ENCODE results near the gene DMD. TPM values are rescaled to one million over a fixed set of nuclear protein-coding genes. Genes with fewer than 3 reads are reported as not detected.

The DMD gene
- total and polyA plus RNA-seq, 2 experiments from 2014 or later: 1.5 to 2.0 TPM

DNA sequence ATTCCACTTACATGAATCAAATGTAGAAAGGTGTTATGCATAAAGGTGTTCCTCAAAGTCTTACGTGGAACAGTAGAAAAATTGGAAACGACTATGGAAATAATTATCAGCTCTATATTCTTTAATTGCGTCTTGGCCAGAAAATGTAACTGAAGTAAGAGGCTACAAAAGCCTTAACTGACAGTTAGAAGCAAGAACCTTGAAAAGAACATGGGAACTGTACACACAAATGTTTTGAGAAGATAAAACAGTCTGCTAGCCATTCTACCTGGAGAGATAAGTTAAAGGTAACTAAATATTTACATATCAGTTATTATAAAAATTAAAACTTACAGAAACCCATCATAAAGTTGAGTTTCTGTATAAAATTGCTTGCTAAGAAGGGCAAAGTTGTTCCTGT is 1967.5 kb downstream of the DMD start:
- Histone ChIP-seq H3K9me2 (ENCODE audit: insufficient read depth) (no peaks in the 10 kb centered on the region), H3K9ac (no peak overlapping the region), H4K20me1 (ENCODE audit: insufficient read depth) (no peaks in the 10 kb centered on the region), H3K27ac (no peak overlapping the region), H2AFZ (no peak overlapping the region), H3K4me1 (ENCODE audit: insufficient read depth) (no peaks in the 10 kb centered on the region), H3K4me2 (ENCODE audit: unreplicated experiment) (no peak overlapping the region), H3F3A (ENCODE audit: insufficient read depth) (no peaks in the 10 kb centered on the region), H3K9me3 (ENCODE audit: low read depth) (no peaks in the 10 kb centered on the region), H3K27me3 (replicated peaks; ENCODE audit: insufficient read depth) (no peaks in the 10 kb centered on the region), H3K36me3 (ENCODE audit: low read depth) (no peaks in the 10 kb centered on the region), H3K79me2 (ENCODE audit: insufficient read depth) (no peaks in the 10 kb centered on the region), H3K4me3 (no peak overlapping the region)
- TF ChIP-seq EZH2phosphoT487 (IDR thresholded peaks at IDR 0.05; ENCODE audit: insufficient read depth, low read depth) (no peak), EZH2 (IDR thresholded peaks at IDR 0.05; ENCODE audit: insufficient read depth, poor library complexity, severe bottlenecking) (no peak)
- no peak for DNase-seq
- WGBS, 2 experiments (ENCODE audit: low coverage in 1 of 2, low lambda C conversion rate in 2 of 2, missing lambda C conversion rate in 2 of 2): 89 to 92% methylated on average over 3 of the region's 3 CpGs
- in situ Hi-C loops (cut with MboI): no loop called here

DNA sequence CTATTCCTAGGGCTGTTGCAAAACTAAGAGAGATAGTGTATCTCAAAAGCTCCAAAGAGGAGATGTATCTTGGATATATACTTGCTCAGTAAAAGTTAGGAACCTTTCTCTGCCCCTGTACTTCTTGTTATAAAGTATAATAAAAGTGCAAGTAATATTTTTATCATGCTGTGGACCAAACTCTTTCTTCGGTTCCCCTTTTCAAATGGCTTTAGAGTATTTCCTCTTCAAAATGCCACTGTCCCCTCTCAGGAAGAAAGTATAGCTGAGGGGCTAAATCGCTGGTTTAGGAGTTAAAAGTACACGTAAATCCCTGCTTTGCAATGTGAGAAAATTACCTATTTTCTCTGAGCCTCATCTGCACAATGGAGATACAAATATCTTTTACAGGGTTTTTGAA is 1970.4 kb downstream of the DMD start:
- no peak for DNase-seq
- TF ChIP-seq EZH2phosphoT487 (IDR thresholded peaks at IDR 0.05; ENCODE audit: insufficient read depth, low read depth): no peak
- no peak for TF ChIP-seq EZH2 (IDR thresholded peaks at IDR 0.05; ENCODE audit: insufficient read depth, poor library complexity, severe bottlenecking)
- no peak overlapping the region for H3K9ac ChIP-seq
- WGBS, 2 experiments (ENCODE audit: low coverage in 1 of 2, low lambda C conversion rate in 2 of 2, missing lambda C conversion rate in 2 of 2): 86 to 89% methylated on average over 3 of the region's 3 CpGs
- no peaks in the 10 kb centered on the region for H3K9me2 ChIP-seq (ENCODE audit: insufficient read depth)
- no peak overlapping the region for H3K4me2 ChIP-seq (ENCODE audit: unreplicated experiment)
- in situ Hi-C loops (cut with MboI): no loop called here
- no peaks in the 10 kb centered on the region for H3K36me3 ChIP-seq (ENCODE audit: low read depth)
- no peak overlapping the region for H3K4me3 ChIP-seq
- H3K4me1 ChIP-seq (ENCODE audit: insufficient read depth): no peaks in the 10 kb centered on the region
- no peaks in the 10 kb centered on the region for H4K20me1 ChIP-seq (ENCODE audit: insufficient read depth)
- H3K9me3 ChIP-seq (ENCODE audit: low read depth): no peaks in the 10 kb centered on the region
- no peaks in the 10 kb centered on the region for H3K79me2 ChIP-seq (ENCODE audit: insufficient read depth)
- H3F3A ChIP-seq (ENCODE audit: insufficient read depth): no peaks in the 10 kb centered on the region
- H2AFZ ChIP-seq: no peak overlapping the region
- H3K27ac ChIP-seq: no peak overlapping the region
- H3K27me3 ChIP-seq (replicated peaks; ENCODE audit: insufficient read depth): no peaks in the 10 kb centered on the region

DNA sequence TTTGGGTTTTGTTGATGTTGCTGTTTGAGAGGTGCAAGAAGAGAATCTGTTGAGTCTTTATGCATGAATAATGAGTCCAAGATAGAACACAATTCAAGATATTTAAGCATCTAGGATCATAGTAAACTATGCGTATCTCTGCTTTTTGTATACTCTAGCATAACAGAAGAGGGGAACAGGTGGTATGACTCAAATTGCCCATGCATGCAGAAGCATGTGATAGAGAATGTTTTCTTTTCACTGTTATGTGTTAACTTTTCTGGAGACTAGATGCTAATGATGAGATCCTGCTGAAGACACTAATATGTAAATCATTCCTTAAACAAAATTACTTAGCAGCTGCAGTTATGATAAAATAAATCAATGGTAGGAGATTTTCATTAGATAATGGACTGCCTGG is 1974.2 kb downstream of the DMD start:
- Histone ChIP-seq H3K4me2 (ENCODE audit: unreplicated experiment) (no peak overlapping the region), H3K4me3 (no peak overlapping the region), H3K36me3 (ENCODE audit: low read depth) (no peaks in the 10 kb centered on the region), H3K9me3 (ENCODE audit: low read depth) (no peaks in the 10 kb centered on the region), H3K27ac (no peak overlapping the region), H2AFZ (no peak overlapping the region), H3K79me2 (ENCODE audit: insufficient read depth) (no peaks in the 10 kb centered on the region), H3K9ac (no peak overlapping the region), H3K4me1 (ENCODE audit: insufficient read depth) (no peaks in the 10 kb centered on the region), H3K9me2 (ENCODE audit: insufficient read depth) (no peaks in the 10 kb centered on the region), H4K20me1 (ENCODE audit: insufficient read depth) (no peaks in the 10 kb centered on the region), H3K27me3 (replicated peaks; ENCODE audit: insufficient read depth) (no peaks in the 10 kb centered on the region), H3F3A (ENCODE audit: insufficient read depth) (no peaks in the 10 kb centered on the region)
- in situ Hi-C loops (cut with MboI): no loop called here
- DNase-seq: no peak
- WGBS, 2 experiments (ENCODE audit: low coverage in 1 of 2, low lambda C conversion rate in 2 of 2, missing lambda C conversion rate in 2 of 2): 50 to 100% methylated on average over 1 of the region's 1 CpG
- TF ChIP-seq EZH2phosphoT487 (IDR thresholded peaks at IDR 0.05; ENCODE audit: insufficient read depth, low read depth) (no peak), EZH2 (IDR thresholded peaks at IDR 0.05; ENCODE audit: insufficient read depth, poor library complexity, severe bottlenecking) (no peak)

DNA sequence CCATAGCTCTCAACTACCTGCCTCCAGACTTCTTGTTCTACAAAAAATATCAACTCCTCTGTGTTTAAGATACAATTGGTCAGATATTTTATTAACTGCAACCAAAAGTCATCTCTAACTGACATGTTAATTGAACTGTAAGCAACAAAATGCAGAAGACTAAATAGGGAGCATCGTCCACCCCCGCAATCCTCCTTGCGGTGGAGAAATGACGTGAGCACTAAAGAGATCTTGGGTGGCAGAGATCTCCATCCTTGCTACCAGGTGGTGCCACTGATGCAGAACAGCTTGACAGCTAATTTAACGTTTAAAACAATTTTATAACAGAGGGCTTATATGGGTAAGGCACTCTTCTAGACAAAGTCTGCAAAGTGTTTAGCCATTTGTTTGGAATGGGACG is 1975.1 kb downstream of the DMD start:
- no peak for DNase-seq
- in situ Hi-C loops (cut with MboI): no loop called here
- Histone ChIP-seq H3F3A (ENCODE audit: insufficient read depth) (no peaks in the 10 kb centered on the region), H3K9me2 (ENCODE audit: insufficient read depth) (no peaks in the 10 kb centered on the region), H3K36me3 (ENCODE audit: low read depth) (no peaks in the 10 kb centered on the region), H3K27me3 (replicated peaks; ENCODE audit: insufficient read depth) (no peaks in the 10 kb centered on the region), H3K9me3 (ENCODE audit: low read depth) (no peaks in the 10 kb centered on the region), H4K20me1 (ENCODE audit: insufficient read depth) (no peaks in the 10 kb centered on the region), H3K79me2 (ENCODE audit: insufficient read depth) (no peaks in the 10 kb centered on the region), H3K27ac (no peak overlapping the region), H3K4me3 (no peak overlapping the region), H3K4me1 (ENCODE audit: insufficient read depth) (no peaks in the 10 kb centered on the region), H3K4me2 (ENCODE audit: unreplicated experiment) (no peak overlapping the region), H3K9ac (no peak overlapping the region), H2AFZ (no peak overlapping the region)
- no peak for TF ChIP-seq EZH2 (IDR thresholded peaks at IDR 0.05; ENCODE audit: insufficient read depth, poor library complexity, severe bottlenecking)
- no peak for TF ChIP-seq EZH2phosphoT487 (IDR thresholded peaks at IDR 0.05; ENCODE audit: insufficient read depth, low read depth)
- 69 to 71% methylated on average over 6 of the region's 6 CpGs for WGBS, 2 experiments (ENCODE audit: low coverage in 1 of 2, low lambda C conversion rate in 2 of 2, missing lambda C conversion rate in 2 of 2)

DNA sequence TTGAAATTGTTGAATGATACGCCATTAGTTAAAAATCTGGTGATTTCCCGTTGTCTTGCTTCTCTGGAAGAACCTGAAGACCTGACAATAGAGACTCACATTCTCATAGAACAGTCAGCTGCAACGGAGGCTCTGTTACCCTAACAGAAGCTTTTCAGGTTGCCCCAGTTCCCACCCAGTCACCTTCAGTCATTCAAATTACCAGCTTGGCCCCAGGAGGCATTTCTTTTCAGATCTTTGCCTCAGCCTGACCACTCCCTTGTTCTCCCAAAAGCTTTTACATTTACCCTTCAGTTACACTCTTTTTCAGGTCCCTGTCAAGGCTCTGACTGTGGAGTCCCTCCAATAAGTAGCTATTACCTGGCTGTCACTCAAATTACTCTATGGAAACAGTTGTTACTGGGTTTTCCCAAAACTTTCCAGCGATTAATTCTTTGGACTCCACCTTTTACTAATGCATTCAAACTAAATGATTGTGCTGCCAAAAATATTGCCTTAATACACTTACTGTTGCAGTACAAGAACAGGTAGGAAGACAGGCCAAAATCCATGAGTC is 1977.3 kb downstream of the DMD start:
- Histone ChIP-seq H2AFZ (no peak overlapping the region), H3K36me3 (ENCODE audit: low read depth) (no peaks in the 10 kb centered on the region), H3K9me2 (ENCODE audit: insufficient read depth) (no peaks in the 10 kb centered on the region), H4K20me1 (ENCODE audit: insufficient read depth) (no peaks in the 10 kb centered on the region), H3K4me2 (ENCODE audit: unreplicated experiment) (no peak overlapping the region), H3K27ac (no peak overlapping the region), H3K4me3 (no peak overlapping the region), H3K27me3 (replicated peaks; ENCODE audit: insufficient read depth) (no peaks in the 10 kb centered on the region), H3K9me3 (ENCODE audit: low read depth) (no peaks in the 10 kb centered on the region), H3K9ac (no peak overlapping the region), H3K79me2 (ENCODE audit: insufficient read depth) (no peaks in the 10 kb centered on the region), H3K4me1 (ENCODE audit: insufficient read depth) (peaks cover 1% of the 10 kb centered on the region; the same call in 1 of the 2 replicates), H3F3A (ENCODE audit: insufficient read depth) (0 out of 2 replicates have a peak, but pooled peaks cover 4% of the 10 kb centered on the region)
- 86 to 94% methylated on average over 3 to 4 of the region's 4 CpGs for WGBS, 2 experiments (ENCODE audit: low coverage in 1 of 2, low lambda C conversion rate in 2 of 2, missing lambda C conversion rate in 2 of 2)
- in situ Hi-C loops (cut with MboI): no loop called here
- no peak for TF ChIP-seq EZH2phosphoT487 (IDR thresholded peaks at IDR 0.05; ENCODE audit: insufficient read depth, low read depth)
- no peak for TF ChIP-seq EZH2 (IDR thresholded peaks at IDR 0.05; ENCODE audit: insufficient read depth, poor library complexity, severe bottlenecking)
- DNase-seq: no peak

All from GM23248 (cell line).